Stimulated activated CD8-positive, alpha-beta memory T cell treated with anti-CD3 and anti-CD28 coated beads, Interleukin-12 subunit alpha, Interleukin-12 subunit beta, amount 100 ng/mL, for 1 hour (primary cell): ENCODE results near the gene CUL5.
"Not testable (repeated sequence)": the region's sequence is repeated elsewhere in the genome, so short reads cannot be mapped to it uniquely, and the experiment has no call there.

Experiments used
- DNase-seq: peaks from one replicate; pipeline ENCODE4 v3.0.0-alpha.2; 2020; ENCODE audit warnings: low read depth

CUL5 gene

DNA sequence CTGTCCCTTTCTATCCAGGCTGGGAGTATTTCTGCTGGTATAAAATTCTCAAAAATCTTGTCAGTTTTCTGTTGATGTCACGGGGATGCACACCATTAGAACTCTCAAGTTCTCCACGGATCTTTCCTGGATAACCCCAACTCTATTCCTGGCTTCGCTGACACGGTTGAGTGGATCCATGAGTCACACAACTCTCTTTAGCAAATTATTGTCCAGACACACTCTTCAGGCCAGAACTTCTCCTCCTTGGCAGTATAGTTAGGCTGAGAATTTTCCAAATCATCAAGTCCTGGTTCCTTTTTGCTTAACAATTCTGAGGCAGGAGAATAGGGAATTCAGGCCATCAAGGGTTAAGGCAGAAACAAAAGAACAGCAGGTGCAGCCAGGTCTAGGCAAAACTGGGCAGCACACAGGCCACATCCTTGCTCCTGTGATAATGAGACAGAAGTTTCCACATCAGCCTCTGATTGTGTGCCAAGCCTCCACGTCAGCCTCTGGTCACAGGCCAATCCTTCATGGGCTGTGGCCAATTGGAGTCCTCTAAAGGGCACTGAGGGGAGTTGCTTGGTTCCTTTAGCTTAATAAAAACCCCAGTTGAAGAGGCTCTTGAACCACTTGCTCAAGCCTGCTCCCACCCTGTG, 106.9 kb downstream of the CUL5 start:
- no peak for DNase-seq

DNA sequence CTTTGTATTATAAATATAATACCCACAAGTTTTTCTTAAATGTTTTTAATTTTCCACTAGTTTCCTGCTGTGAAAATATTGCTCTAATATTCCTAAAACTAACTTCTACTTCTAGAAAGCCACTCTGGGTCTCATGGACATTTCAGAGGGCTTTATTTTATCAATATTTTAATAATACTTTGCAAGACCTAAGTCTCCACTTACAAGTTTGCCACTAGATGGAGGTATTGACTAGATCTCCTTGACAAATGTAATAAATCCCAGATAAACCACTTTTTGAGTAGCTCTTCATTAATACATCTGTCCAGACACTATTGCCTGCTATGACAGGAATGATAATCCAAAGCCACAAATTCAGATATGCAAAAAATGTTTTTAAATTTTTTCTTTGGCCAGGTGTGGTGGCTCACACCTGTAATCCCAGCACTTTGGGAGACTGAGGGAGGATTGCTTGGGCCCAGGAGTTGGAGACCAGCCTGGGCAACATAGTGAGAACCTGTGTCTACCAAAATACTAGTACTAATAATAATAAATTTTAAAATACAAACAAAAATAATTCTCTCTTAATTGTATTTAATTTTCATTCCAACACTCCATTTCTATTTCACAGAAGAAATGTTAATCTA, 109.2 kb downstream of the CUL5 start:
- no peak for DNase-seq

DNA sequence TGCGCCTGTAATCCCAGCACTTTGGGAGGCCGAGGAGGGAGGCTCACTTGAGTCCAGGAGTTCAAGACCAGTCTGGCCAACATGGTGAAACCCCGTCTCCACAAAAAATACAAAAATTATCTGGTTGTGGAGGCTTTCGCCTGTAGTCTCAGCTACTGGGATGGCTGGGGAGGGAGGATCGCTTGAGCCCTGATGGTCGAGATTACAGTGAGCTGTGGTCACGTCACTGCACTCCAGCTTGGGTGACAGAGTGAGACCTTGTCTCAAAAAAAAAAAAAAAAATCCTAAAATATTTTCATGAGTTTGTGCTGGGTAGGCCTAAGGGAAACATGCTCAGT, 112.2 kb downstream of the CUL5 start:
- DNase-seq, result not testable (repeated sequence)

DNA sequence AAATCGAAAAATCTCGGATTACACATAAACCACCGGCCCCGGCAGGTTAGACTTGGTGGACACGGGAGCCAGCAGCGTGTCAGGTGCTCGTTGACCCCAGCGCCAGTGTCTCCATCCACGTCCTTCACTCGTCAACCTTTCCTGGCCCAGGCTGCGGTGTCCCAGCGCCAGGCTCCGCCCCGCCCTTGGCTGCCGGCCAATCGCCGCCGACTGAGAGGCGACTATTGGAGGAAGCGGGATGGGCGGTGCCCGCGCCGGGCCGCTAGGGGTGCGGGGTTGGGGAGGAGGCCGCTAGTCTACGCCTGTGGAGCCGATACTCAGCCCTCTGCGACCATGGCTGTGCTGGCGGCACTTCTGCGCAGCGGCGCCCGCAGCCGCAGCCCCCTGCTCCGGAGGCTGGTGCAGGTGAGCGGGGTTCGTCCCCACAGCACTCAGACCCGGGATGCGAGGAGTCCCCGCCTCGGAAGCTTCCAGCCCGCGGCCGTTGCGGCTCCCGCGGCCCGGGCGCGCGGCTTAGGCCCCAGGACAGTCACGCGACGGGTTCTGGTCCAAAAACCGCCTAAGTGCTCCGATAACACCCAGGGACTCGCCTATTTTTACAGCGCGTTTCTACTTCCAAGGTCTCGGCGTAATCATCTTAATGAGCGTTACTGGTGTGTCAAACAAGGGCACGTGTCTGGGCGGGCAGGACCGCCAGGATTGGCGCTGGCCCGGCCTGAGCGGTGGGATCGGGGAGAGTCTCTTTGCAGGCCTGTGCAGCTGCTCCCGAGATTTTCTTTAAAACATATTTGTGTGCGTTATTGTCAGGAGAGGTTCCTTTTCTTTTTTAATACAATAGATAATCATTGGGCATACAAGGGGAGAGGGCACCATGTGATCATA, 112.8 kb downstream of the CUL5 start, which contains the start of gene ACAT1:
TSS of gene ACAT1 (plus strand) at position 294 of the 882 bp plus-strand sequence. CDS start at position 334, 40 bp downstream.
- DNase-seq, result peak; percentile 91

DNA sequence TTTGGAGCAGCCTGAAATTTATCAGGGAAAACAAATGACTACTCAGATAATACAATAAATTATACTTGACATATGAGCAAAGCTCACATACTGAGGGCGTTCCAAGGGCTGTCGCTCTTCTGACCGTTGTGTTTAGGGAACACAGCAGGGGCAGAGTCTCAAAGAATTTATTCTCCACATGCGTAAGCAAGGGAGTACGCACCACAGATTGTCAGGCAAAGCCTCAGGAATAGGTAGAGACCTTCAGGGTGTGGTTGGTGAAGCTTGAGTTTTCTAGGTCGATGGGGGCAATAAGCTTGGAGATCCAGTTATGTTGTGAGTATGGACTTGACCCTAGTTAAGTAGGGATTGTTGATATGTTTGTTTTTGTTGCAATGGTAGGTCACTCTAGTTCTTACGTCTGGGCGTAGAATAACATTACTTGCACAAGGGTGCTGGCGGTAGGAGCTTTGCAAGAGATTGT, 113.5 kb downstream of the CUL5 start:
- no peak for DNase-seq

DNA sequence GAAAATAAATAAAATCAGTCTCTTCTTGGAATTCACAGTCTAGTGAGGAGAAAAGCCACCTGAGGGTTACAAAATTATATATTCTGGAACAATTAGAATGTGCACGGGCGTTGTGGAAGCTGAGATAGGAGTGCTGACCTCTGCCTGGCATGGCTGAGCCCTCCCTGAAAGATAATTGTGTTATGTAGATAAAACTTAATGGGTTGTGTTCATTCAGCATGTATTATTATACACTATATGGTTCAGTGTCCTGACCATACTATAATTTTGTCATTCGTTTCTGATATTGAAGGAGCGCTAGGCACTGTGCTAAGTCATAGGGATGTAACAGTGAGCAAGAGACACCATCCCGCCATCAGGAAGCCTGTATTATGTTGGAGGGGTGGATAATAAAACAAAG, 116.4 kb downstream of the CUL5 start:
- no peak for DNase-seq

DNA sequence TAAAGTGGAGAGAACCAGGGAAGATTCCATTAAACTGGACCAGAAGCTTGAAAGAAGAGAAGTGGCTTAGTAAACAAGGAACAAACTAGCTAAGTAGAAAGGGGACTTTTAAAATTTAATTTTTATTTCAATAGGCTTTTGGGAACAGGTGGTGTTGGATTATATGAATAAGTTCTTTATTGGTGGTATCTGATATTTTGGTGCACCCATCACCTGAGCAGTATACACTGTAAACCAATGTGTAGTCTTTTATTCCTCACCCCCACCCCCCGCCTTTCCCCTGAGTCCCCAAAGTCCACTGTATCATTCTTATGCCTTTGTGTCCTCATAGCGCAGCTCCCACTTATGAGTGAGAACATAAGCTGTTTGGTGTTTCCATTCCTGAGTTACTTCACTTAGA, 120.1 kb downstream of the CUL5 start:
- no peak for DNase-seq

DNA sequence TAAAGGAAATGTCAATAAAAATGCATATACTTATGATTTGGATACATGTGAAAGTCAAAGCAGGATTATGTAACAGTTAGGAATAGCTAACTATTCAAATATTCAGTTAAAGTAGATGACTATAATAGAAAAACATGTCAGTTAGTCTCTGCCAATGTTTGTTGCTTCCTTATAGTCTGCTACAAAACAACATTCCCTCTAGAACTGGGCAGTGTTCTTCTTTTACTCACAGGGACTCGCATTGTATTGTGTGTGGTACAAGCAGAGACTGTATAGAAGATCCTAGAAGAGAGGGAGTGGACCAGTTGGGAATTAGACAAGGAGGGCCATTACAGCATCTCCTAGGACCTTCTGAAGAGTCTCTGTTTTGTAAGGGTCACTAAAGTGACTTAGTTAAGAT, 123.3 kb downstream of the CUL5 start:
- no peak for DNase-seq

DNA sequence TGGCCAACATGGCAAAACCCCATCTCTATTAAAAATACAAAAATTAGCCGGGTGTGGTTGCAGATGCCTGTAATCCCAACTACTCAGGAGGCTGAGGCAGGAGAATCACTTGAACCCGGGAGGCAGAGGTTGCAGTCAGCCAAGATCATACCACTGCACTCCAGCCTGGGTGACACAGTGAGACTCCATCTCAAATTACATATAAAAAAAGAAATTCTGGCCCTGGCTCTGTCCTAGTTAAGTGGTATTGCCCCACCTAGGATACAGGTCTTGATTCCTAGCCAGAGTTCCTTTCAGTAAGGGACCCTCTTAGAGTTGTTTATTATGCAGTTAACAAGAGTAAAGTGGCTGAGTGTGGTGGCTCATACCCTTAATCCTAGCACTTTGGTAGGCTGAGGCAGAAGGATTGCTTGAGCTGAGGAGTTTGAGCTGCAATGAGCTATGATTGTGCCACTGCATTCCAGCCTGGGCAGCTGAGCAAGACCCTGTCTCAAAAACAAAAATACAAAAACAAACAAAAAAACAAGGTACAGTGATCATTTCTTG, 124.4 kb downstream of the CUL5 start:
- DNase-seq, result not testable (repeated sequence)

DNA sequence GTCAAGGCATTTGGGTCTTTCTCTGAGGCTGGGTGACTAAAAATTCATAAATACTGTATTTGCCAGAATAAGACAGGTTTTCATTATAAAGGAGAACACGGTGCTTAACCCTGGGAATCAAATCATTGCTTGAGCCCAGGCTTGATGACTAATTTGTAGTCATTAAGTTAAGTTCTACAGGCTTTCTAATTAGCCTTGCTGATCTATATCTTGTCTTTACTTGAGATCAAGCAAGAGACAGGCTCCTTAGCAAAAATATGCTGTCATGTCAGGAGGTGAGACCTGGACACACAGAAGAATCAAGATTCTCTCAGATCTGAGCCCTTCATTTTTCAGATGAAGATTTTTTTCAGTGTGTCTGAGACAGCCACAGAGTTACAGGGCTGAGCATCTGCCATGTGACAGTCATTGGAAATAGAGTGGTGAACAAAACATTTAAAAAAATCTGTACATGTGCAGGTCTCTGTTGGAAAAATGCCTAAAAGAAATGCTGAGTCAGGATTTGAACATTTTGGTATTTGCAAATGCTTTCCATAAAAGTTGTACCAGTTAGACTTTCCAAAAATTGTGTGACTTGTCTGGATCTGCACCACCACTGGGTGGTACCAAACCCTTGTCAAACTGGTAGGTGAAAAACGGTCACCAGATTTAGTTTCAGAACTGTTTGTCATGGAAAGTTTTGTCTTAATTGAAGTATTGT, 127.3 kb downstream of the CUL5 start:
- DNase-seq, result no peak

DNA sequence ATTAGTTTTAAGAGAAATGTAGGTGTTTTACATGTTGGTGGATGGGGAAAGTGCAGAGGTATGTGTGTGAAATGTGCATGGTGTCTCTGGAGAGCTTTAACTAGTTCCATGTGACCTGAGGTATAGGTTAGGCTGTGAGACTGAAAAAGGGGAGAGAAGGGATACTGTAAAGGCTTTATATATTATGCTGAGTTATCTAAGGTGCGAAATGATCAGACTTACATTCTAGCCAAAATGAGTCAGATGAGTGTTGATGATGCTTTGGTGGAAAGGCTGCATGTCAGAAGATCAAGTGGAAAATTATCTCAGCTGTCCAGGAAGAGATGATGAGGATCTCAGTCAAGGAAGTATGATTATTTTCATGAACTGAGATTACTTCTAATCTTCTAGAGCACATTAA, 128.5 kb downstream of the CUL5 start:
- DNase-seq, result no peak

DNA sequence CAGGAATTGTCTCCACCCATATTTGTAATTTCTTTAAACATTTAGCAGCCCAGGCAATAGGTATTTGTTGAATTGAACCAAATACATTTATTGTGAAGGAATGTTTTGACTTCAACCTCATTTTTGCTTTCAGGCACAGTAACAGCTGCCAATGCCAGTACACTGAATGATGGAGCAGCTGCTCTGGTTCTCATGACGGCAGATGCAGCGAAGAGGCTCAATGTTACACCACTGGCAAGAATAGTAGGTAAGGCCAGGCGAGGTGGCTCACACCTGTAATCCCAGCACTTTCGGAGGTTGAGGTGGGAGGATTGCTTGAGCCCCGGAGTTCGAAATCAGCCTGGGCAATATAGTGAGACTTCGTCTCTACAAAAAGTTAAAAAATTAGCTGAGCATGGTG, 133.6 kb downstream of the CUL5 start:
- no peak for DNase-seq

DNA sequence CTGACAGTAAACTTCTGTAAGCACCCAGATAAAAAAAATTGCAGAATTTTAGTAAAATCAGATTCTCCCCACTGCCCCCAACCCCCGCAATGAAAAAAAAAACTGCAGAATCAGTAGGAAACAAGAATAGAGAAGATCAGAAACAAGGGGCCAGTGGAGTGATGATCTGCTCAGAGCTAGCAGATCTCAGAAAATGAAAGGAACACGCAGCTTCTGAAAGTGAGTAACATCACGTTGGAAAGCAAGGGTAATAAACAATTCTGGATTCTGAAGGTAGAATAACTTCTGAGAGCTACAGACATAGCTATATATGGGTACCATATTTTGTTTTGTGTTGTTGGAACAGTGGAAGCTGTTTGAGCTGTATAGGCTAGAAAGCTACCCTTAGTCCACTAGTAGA, 135.9 kb downstream of the CUL5 start:
- DNase-seq, result no peak

DNA sequence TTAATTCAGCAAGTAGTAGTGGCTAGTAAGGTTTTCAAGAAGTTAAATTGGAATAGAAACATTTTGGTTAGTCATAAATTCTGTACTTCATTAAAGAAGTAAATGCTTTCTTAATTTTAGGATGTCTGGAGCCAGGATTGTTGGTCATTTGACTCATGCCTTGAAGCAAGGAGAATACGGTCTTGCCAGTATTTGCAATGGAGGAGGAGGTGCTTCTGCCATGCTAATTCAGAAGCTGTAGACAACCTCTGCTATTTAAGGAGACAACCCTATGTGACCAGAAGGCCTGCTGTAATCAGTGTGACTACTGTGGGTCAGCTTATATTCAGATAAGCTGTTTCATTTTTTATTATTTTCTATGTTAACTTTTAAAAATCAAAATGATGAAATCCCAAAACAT, 138.5 kb downstream of the CUL5 start:
- no peak for DNase-seq

DNA sequence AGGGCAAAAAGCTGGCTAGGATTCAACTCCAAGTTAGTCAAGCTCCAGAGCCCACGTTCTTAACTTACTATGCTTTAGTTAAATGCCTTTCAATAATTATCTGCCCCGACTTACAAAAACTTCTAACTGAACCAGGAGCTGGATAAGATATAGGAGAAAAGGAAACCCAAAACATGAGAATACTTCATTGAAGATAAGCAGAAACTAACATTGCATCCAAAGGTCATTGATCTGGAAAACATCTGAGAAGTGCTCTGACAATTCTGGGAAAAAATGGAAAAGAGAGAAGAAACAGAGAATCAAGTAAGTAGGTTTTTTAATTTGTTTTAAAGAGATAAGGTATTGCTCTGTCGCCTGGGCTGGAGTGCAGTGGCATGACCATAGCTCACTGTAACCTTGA, 139.9 kb downstream of the CUL5 start:
- no peak for DNase-seq

DNA sequence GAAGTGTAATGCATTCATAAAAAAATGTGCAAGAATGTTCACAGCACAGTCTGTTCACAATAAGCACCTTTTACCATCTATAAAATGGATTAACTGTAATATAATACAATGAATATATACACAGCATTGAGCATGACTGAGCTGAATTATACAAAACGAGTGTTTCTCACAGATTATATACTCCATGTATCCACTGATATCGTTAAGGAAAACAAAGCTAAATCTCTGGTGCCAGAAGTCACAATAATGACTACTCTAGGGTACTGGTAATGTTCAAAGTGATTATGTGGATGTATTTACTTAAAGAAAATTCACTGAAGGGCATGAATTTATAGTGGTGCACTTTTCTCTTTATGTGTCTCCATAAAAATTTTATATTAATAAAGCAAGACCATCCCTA, 145.9 kb downstream of the CUL5 start:
- DNase-seq, result no peak
